ENCODE measurements around the gene UBE2J2.

UBE2J2 gene

DNA sequence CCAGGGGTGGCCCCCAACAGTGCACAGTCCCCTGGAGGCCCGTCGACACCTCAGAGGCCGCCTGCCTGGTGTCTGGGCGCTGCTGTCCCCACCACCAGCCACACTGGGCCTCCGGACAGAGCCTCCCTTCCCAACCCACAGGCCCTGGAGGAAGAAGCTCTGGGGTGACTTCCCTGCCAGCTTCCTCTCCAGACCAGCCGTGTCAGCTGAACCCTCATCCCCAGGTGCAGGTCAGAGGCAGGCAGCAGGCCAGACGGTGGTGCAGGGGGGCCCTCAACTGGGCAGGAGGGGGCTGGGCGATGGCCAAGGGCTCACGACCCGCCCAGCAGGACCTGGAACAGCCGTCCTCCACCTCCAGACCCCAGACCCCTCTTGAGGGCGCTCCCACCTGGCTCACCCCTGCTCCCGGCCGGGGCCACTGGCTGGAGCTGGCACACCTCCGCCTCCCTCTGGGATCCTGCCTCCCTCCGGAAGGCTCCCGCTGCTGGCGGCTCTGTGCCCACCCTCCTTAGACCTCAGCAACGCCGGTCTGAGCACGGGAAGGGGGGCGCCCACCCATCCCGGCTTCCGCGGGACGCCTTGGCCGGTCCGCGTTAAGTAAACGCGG is 67.8 kb downstream of the UBE2J2 start:
- DNase-seq (ENCODE audit: low spot score): peak; percentile 66
- TF ChIP-seq, protein P1, sequence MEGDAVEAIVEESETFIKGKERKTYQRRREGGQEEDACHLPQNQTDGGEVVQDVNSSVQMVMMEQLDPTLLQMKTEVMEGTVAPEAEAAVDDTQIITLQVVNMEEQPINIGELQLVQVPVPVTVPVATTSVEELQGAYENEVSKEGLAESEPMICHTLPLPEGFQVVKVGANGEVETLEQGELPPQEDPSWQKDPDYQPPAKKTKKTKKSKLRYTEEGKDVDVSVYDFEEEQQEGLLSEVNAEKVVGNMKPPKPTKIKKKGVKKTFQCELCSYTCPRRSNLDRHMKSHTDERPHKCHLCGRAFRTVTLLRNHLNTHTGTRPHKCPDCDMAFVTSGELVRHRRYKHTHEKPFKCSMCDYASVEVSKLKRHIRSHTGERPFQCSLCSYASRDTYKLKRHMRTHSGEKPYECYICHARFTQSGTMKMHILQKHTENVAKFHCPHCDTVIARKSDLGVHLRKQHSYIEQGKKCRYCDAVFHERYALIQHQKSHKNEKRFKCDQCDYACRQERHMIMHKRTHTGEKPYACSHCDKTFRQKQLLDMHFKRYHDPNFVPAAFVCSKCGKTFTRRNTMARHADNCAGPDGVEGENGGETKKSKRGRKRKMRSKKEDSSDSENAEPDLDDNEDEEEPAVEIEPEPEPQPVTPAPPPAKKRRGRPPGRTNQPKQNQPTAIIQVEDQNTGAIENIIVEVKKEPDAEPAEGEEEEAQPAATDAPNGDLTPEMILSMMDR (IDR thresholded peaks at IDR 0.05; ENCODE audit: extremely low read depth, missing control alignments): no peak

DNA sequence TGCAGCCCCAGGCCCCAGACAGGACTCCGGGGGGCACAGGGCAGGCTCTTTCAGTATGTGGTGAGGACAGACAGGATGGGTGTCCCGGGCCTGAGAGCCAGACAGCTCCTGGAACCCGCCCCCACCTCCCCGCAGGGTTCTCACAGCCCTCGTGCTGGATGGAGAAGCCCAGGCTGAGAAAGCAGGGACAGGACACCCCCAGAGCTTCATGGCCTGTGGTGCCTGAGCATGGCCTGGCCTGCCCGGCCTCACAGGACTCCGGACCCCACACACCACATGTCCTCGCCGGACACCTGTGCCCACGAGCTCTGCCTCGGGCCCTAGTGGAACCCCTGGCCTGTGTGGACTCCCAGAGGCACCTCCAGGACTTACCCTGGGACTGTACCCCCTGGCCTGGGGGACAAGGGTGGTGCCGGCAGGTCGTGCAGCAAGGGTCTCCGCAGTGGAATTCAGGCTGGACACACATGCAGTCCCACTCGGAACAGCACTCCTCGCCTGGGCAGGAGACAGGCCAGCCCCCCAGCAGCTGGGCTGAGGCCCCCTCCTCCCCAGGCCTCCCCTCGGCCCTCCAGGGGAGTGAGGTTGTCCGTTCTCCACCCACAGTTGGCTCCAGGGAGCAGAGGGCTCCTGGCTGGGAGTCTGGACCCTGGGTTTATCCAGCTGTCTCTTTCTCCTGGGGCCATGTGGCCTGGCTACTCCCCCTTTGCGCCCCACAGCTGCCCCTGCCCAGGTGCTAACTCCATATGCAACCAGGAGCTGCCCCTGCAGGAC is 68.5 kb downstream of the UBE2J2 start:
- TF ChIP-seq, protein P1 (IDR thresholded peaks at IDR 0.05; ENCODE audit: extremely low read depth, missing control alignments): no peak
- DNase-seq (ENCODE audit: low spot score): no peak

DNA sequence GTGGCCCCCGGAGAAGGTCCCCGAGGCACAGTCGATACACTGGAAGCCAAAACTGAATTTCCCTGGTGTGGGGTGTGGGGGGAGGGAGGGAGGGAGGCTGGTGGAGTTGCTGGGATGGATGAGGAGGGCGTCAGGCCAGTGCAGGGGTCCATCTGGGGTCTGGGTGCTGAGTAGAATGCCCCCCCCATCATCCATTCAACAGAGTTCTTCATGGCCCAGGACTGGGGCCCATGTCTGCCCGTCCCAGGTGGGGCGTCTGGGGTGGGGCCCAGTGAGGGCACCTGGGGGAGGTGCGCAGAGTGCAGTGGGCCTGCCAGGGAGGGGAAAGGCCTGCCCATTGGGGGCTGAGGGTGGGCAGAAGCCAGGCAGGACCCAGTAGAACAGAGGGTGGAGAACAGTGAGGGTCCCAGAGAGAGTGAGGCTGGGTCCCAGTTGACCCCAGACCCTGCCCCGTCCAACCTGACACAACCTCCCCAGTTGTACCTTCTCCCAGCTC is 69.2 kb downstream of the UBE2J2 start:
- no peak for DNase-seq (ENCODE audit: low spot score)
- TF ChIP-seq, protein P1 (IDR thresholded peaks at IDR 0.05; ENCODE audit: extremely low read depth, missing control alignments): no peak
